ENCODE results near the gene CHTF18. TPM values are rescaled to one million over a fixed set of nuclear protein-coding genes. Genes with fewer than 3 reads are reported as not detected.

Gene CHTF18
- total RNA-seq, 2 donors from 2014 or later, result 65.4 to 87.1 TPM

DNA sequence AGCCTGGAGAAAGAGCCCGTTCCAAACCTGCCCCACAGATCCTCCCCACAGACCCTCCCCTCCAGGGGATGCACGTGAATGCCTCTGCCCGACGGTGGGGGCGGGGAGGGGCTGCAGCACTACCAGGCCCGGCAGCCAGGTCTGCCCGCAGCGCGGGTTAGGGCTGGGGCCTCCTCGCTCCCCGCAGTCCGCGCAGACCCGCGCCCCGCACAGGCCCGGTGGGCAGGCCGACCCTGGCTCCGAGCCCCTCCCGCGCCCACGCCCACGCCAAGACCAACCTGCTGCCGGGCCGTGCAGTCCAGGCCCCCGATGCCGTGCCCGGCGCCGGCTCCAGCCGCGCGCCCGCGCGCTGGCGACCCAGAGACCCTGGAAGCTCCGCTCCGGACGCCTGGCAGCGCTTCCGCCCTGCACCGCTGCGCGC, 432 bp upstream of the CHTF18 start, which contains the start of gene RPUSD1:
TSS of gene RPUSD1 (minus strand) at position 404 of the 421 bp plus-strand sequence. CDS start 644 bp downstream, outside the sequence.
- H3K4me1 Mint-ChIP-seq, result no peaks in the 10 kb centered on the region
- H3K27me3 Mint-ChIP-seq, result no peaks in the 10 kb centered on the region
- no peaks in the 10 kb centered on the region for H3K9me3 Mint-ChIP-seq
- peak within 1 kb of the TSS; percentile 79 for H3K4me3 Mint-ChIP-seq
- H3K27ac Mint-ChIP-seq, result peak within 1 kb of the TSS; percentile 56
- peak; percentile 20 for ATAC-seq (replicated peaks)
- peaks cover 12% of the 10 kb centered on the region for H3K36me3 Mint-ChIP-seq (ENCODE audit: low read depth)

DNA sequence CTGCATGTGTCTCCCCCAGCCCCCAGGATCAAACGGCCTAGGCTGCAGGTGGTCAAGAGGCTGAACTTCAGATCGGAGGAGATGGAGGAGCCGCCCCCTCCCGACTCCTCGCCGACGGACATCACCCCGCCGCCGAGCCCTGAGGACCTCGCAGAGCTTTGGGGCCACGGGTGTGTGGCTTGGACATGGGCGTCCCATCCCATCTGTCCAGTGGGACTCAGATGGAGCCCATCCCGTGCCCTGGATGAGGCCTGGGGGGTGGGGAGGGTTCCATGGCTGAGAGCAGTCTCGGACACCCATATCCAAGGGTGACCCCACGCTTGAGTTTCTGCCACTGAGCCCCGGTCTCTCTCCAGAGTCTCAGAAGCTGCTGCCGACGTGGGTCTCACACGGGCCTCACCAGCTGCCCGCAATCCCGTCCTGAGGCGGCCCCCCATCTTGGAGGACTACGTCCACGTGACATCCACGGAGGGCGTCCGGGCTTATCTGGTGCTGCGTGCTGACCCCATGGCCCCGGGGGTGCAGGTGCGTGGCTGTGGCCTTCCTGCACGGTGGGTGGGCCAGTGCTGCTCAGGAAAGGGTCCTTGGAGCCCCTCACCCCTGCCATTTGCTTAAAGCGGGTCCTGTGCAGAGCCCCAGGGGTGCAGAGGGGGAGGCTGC, 901 bp downstream of the CHTF18 start:
- H3K4me1 Mint-ChIP-seq, result no peaks in the 10 kb centered on the region
- H3K9me3 Mint-ChIP-seq, result no peaks in the 10 kb centered on the region
- ATAC-seq (replicated peaks), result no peak
- H3K27me3 Mint-ChIP-seq, result no peaks in the 10 kb centered on the region
- peak overlapping the region; percentile 48 for H3K4me3 Mint-ChIP-seq
- no peak overlapping the region for H3K27ac Mint-ChIP-seq
- peaks cover 12% of the 10 kb centered on the region for H3K36me3 Mint-ChIP-seq (ENCODE audit: low read depth)

DNA sequence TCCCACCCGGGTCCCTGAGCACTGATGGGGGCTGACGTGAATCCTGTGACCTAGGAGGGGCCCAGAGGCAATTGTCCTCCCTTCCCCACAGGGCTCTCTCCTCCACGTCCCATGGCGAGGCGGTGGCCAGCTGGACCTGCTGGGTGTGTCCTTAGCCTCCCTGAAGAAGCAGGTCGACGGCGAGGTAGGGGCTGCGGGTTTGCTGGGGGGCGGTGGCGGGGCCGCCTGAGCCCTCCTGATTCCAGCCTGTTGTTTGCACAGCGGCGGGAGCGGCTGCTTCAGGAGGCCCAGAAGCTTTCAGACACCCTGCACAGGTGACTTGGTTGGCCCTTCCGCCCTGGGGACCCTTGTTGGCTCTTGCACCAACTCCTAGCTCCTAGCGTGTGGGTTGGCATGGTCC, 1.7 kb downstream of the CHTF18 start:
- no peaks in the 10 kb centered on the region for H3K9me3 Mint-ChIP-seq
- H3K4me3 Mint-ChIP-seq, result peak overlapping the region; percentile 48
- H3K27me3 Mint-ChIP-seq, result no peaks in the 10 kb centered on the region
- no peak overlapping the region for H3K27ac Mint-ChIP-seq
- no peaks in the 10 kb centered on the region for H3K4me1 Mint-ChIP-seq
- H3K36me3 Mint-ChIP-seq (ENCODE audit: low read depth), result peaks cover 12% of the 10 kb centered on the region
- no peak for ATAC-seq (replicated peaks)

- ATAC-seq (replicated peaks), result no peak
- no peaks in the 10 kb centered on the region for H3K4me1 Mint-ChIP-seq
- H3K4me3 Mint-ChIP-seq, result no peak overlapping the region
- H3K9me3 Mint-ChIP-seq, result no peaks in the 10 kb centered on the region
- H3K27me3 Mint-ChIP-seq, result no peaks in the 10 kb centered on the region
- H3K27ac Mint-ChIP-seq, result no peak overlapping the region
- H3K36me3 Mint-ChIP-seq (ENCODE audit: low read depth), result peaks cover 12% of the 10 kb centered on the region
Measured at GRCh38 chr16:791131-791530, 2.7 kb downstream of the CHTF18 start.

DNA sequence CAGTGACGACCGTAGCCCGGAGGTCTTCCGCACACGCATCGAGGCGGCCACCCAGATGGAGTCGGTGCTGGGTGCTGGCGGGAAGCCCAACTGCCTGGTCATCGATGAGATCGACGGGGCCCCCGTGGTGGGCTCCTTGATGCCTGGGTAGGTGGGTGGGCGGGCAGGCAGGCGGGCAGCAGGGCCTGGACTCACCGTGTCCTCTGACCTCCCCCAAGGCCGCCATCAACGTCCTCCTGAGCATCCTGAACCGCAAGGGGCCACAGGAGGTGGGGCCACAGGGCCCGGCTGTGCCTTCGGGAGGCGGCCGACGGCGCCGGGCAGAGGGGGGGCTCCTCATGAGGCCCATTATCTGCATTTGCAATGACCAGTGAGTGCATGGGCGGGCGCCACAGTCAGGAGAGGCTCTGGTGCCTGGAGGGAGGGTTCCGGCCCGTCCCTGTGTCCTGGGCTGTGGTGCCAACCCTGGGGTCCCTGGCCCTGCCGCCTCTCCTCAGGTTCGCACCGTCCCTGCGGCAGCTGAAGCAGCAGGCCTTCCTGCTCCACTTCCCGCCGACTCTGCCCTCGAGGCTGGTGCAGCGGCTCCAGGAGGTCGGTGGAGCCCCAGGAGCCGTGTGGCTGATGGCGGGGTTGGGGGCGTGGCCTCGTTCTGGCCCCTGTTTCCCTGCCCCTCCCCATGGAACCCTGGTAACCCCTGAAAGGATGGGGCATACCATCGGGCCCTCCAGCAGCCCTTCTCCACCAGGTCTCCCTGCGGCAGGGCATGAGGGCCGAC, 4.0 kb downstream of the CHTF18 start:
- ATAC-seq (replicated peaks), result no peak
- Mint-ChIP-seq H3K4me3 (no peak overlapping the region), H3K27me3 (no peaks in the 10 kb centered on the region), H3K4me1 (no peaks in the 10 kb centered on the region), H3K27ac (no peak overlapping the region), H3K9me3 (no peaks in the 10 kb centered on the region), H3K36me3 (ENCODE audit: low read depth) (peaks cover 12% of the 10 kb centered on the region)

DNA sequence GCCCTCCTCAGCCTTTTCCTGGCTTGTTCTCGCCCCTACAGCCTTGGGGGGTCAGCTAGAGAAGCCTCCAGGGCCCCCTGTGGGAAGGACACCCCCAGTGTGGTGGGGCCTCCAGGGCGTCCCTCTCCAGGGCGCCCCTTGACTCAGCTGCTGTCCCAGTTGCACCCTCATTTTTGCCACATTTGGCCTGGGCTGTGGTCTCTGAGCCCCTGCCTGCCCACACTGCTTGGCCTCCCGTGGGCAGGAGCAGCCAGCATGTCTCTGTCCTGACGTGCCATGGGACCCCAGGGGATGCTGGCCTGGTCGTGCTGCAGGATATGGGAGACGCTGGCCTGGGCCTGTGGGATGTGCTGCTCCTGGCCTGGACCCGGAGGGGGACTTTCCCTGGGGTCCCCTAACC, 5.0 kb downstream of the CHTF18 start:
- Mint-ChIP-seq H3K27ac (no peak overlapping the region), H3K27me3 (no peaks in the 10 kb centered on the region), H3K9me3 (no peaks in the 10 kb centered on the region), H3K4me3 (no peak overlapping the region), H3K4me1 (no peaks in the 10 kb centered on the region), H3K36me3 (ENCODE audit: low read depth) (peaks cover 12% of the 10 kb centered on the region)
- ATAC-seq (replicated peaks), result no peak

DNA sequence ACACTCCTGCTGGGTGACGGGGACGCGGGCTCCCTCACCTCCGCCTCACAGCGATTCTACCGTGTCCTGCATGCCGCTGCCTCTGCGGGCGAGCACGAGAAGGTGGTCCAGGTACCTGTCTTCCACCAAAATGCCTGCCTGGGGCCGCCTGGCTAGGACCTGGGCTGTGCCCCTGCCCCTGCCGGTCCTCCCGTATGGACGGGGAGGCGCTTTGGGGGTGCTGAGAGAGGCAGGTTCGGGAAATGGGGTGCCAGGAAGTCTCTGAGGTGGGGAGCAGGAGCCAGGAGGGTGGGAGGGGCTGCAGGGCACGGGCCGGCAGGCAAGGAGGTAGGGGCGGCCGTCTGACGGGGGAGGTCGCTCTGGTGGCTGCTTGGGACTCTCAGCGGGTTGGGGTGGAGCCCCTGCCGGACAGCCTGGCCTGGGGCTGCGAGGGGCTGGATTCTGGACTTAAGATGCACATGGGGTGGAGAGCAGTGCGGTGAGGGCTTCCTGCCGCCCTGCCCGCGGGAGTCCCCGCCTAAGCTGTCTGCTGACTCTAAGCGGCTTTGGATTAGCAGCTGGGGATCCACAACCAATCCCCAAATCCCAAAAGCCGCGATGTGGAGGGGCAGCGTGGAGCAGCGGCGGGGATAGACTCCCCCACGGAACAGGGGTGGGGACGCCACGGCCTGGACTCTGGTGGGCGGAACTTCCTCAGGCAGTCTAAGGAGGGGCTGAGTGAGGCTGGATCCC, 5.8 kb downstream of the CHTF18 start:
- no peak overlapping the region for H3K4me3 Mint-ChIP-seq
- ATAC-seq (replicated peaks), result no peak

DNA sequence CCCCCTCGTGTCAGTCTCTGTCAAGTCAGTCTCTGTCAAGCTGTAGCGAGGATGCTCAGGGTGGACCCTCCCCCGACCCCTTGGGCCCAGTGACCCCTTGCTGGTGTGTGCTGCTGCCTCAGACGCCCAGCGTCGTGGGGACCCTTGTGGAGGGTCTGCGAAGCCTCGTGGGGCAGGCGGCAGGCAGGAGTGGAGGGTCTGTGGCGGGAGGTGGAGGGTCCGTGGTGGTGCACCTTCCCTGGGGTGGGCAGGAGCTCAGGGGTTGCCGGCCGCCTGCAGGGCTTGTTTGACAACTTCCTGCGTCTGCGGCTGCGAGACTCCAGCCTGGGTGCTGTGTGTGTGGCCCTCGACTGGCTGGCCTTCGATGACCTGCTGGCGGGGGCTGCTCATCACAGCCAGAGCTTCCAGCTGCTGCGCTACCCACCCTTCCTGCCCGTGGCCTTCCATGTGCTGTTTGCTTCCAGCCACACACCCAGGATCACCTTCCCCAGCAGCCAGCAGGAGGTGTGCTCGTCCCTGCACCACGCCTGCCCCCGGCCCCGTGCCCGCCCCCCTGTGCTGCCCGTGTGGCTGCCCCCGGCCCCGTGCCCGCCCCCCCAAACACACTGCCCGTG, 6.5 kb downstream of the CHTF18 start:
- Mint-ChIP-seq H3K4me3 (no peak overlapping the region), H3K9me3 (no peaks in the 10 kb centered on the region), H3K27ac (no peak overlapping the region), H3K4me1 (no peaks in the 10 kb centered on the region), H3K27me3 (no peaks in the 10 kb centered on the region), H3K36me3 (ENCODE audit: low read depth) (peaks cover 12% of the 10 kb centered on the region)
- no peak for ATAC-seq (replicated peaks)

More for the DNA sequence above, 5.8 kb downstream of the CHTF18 start:
- peaks cover 12% of the 10 kb centered on the region for H3K36me3 Mint-ChIP-seq (ENCODE audit: low read depth)
- H3K27ac Mint-ChIP-seq, result no peak overlapping the region
- no peaks in the 10 kb centered on the region for H3K9me3 Mint-ChIP-seq
- H3K4me1 Mint-ChIP-seq, result no peaks in the 10 kb centered on the region
- H3K27me3 Mint-ChIP-seq, result no peaks in the 10 kb centered on the region

DNA sequence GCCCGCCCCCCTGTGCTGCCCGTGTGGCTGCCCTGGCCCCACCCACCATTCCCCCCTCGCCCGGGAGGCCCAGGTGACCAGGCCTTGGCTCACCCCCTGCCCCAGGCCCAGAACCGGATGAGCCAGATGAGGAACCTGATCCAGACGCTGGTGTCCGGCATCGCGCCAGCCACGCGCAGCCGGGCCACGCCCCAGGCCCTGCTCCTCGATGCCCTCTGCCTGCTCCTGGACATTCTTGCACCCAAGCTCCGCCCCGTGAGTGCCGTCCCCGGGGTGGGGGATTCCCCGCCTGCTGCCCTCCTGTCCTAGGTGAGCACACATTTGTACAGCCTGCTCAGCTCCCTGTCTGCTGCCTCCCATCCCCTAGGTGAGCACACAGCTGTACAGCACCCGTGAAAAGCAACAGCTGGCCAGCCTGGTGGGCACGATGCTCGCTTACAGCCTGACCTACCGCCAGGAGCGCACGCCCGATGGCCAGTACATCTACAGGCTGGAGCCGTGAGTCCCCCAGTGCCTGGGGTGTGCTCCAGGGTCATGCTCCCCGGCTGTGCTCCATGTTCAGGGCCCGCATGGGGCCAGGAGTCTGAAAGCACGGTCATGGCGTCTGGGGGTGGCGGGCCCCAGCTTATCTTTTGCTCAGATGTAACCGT, 7.3 kb downstream of the CHTF18 start:
- Mint-ChIP-seq H3K36me3 (ENCODE audit: low read depth) (peaks cover 12% of the 10 kb centered on the region), H3K9me3 (no peaks in the 10 kb centered on the region), H3K4me1 (no peaks in the 10 kb centered on the region)

DNA sequence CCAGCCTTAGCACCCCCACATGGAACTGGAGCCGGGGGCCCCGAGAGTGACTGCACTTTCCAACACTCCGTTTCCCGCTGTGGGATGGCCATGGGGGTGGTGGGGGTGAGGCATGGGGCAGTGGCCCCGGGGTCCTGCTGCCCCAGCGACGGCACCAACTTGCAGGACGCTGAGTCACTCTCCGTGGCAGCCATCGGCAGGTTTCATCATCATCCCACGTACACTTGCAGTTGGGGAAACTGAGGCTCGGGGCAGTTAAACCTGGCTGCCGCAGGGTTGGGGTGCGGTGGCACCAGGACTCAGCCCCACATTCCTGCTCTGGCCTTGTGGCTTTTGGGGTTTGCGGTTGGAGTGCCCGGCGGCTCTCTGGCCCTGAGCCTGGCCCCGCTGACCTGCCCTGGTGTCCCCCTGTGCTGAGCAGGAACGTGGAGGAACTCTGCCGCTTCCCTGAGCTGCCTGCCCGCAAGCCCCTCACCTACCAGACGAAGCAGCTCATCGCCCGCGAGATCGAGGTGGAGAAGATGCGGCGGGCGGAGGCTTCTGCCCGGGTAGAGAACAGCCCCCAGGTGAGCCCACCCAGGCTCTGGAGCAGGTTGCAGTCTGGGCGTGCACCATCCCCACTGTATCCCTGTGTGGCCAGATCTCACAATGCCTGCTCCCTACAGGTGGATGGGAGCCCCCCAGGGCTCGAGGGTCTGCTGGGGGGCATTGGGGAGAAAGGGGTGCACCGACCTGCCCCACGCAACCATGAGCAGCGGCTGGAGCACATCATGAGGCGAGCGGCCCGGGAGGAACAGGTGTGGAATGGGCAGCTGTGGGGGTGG, 8.1 kb downstream of the CHTF18 start:
- H3K4me3 Mint-ChIP-seq, result no peak overlapping the region
- no peak overlapping the region for H3K27ac Mint-ChIP-seq
- no peaks in the 10 kb centered on the region for H3K27me3 Mint-ChIP-seq
- H3K36me3 Mint-ChIP-seq (ENCODE audit: low read depth), result peaks cover 5% of the 10 kb centered on the region
- no peaks in the 10 kb centered on the region for H3K4me1 Mint-ChIP-seq
- no peak for ATAC-seq (replicated peaks)
- H3K9me3 Mint-ChIP-seq, result no peaks in the 10 kb centered on the region

More for the DNA sequence above, 7.3 kb downstream of the CHTF18 start:
- H3K27me3 Mint-ChIP-seq, result no peaks in the 10 kb centered on the region
- H3K4me3 Mint-ChIP-seq, result no peak overlapping the region
- no peak overlapping the region for H3K27ac Mint-ChIP-seq
- ATAC-seq (replicated peaks), result no peak

- Mint-ChIP-seq H3K9me3 (no peaks in the 10 kb centered on the region), H3K4me1 (no peaks in the 10 kb centered on the region), H3K36me3 (ENCODE audit: low read depth) (no peaks in the 10 kb centered on the region), H3K27ac (no peak overlapping the region), H3K4me3 (no peak overlapping the region), H3K27me3 (no peaks in the 10 kb centered on the region)
- ATAC-seq (replicated peaks), result peak; percentile 54
Measured at GRCh38 chr16:797120-797420, 8.7 kb downstream of the CHTF18 start.

- H3K27ac Mint-ChIP-seq, result no peak overlapping the region
- H3K36me3 Mint-ChIP-seq (ENCODE audit: low read depth), result no peaks in the 10 kb centered on the region
- no peaks in the 10 kb centered on the region for H3K27me3 Mint-ChIP-seq
- H3K9me3 Mint-ChIP-seq, result no peaks in the 10 kb centered on the region
- no peak for ATAC-seq (replicated peaks)
- no peaks in the 10 kb centered on the region for H3K4me1 Mint-ChIP-seq
- no peak overlapping the region for H3K4me3 Mint-ChIP-seq
Measured at GRCh38 chr16:797686-798085, 9.3 kb downstream of the CHTF18 start.

GRCh38 chr16:798666-799065, 10.2 kb downstream of the CHTF18 start:
- Mint-ChIP-seq H3K4me3 (no peak overlapping the region), H3K36me3 (ENCODE audit: low read depth) (no peaks in the 10 kb centered on the region), H3K27me3 (no peaks in the 10 kb centered on the region), H3K4me1 (no peaks in the 10 kb centered on the region), H3K27ac (no peak overlapping the region), H3K9me3 (no peaks in the 10 kb centered on the region)
- no peak for ATAC-seq (replicated peaks)
